Hypothalamus (tissue), 51 donors: ENCODE data around the gene IZUMO2.
A peak's percentile ranks its signal among the peaks of the same experiment; 100 is the strongest.

Experiments
- DNase-seq, 51 donors: peaks; one replicate each; lab custom pipeline; 2025; lab: John Stamatoyannopoulos, UW

IZUMO2 gene

DNA sequence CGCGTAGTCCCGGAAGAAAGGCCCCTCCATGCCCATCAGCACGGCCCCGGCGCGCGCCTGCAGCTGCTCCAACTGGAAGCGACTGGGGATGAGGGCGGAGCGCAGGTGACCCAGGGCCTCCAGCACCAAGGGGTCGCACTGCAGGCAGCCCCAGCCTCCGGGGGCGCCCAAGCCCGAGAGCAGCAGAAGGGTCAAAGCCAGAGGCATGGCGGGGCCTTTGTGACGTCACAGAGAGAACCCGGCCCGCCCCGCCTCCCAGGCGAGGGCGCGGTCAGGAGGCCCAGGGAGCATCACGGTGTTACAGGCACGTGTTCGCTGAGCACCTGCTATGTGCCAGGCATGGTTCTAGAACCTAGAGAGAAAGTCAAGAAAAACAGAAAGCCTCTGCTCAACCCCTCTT, at the start of gene IZUMO2:
Gene IZUMO2 (minus strand): TSS at position 294 of the 400 bp plus-strand sequence. CDS start 87 bp downstream, at position 207.
- no peak for DNase-seq

DNA sequence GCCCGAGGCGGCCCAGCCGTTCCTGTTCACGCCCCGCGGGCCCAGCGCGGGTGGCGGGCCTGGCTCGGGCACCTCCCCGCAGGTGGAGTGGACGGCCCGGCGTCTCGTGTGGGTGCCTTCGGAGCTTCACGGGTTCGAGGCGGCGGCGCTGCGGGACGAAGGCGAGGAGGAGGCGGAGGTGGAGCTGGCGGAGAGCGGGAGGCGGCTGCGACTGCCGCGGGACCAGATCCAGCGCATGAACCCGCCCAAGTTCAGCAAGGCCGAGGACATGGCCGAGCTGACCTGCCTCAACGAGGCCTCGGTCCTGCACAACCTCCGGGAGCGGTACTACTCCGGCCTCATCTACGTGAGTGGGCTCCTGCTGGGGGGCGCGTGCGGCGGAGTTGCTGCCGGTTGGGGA, 47.3 kb upstream of the IZUMO2 start:
- DNase-seq: no peak

DNA sequence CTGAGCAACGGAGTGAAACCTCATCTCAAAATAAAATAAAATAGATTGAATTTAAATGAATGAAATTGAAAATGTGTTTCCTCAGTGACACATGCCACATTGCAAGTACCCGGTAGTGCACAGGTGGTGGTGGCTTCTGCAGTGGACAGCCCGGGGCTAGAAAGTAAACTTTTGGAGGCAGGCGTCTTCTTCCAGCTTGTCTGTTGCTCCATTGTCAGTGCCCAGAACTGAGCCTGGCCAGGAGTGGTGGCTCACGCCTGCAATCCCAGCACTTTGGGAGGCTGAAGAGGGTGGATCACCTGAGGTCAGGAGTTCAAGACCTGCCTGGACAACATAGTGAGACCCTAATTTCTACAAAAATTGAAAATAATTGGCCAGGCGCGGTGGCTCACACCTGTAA, 46.0 kb upstream of the IZUMO2 start:
- DNase-seq: no peak

DNA sequence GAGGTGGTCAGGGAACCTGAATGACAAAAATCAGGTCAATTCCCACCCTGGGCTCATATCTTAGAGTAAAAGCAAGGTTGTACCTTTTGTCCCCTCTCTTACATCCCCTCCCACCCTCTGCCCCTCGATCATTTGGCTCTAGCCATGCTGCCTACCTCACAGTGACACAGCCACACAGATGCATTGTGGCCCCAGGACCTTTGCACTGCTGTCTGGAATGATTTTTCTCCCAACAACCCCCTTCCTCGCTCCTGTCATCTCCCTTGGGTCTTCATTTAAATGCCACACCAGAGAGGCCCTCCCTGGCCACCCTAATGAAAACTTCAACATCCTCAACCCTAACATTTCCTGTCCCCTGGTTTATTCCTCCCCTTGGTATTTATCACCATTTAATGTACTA, 44.6 kb upstream of the IZUMO2 start:
- DNase-seq: no peak

DNA sequence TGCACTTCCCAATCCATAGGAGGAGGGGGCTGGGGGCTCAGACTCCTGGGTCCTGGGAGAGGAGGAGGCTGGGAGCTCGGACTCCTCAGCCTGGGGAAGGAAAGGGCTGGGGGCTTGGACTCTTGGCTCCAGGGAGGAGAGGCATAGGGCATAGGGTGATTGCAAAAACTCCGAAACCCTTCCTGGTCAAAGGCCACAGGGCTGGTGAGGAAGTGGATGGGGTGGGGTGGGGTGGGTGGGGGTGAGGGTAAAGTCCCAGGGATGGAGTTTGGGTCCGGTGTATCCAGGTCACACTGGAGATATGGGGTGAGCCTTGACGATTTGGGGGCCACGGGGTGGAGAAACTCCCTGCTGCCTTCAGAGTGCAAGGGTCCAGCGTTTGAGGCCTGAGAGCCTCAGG, 43.1 kb upstream of the IZUMO2 start:
- no peak for DNase-seq

DNA sequence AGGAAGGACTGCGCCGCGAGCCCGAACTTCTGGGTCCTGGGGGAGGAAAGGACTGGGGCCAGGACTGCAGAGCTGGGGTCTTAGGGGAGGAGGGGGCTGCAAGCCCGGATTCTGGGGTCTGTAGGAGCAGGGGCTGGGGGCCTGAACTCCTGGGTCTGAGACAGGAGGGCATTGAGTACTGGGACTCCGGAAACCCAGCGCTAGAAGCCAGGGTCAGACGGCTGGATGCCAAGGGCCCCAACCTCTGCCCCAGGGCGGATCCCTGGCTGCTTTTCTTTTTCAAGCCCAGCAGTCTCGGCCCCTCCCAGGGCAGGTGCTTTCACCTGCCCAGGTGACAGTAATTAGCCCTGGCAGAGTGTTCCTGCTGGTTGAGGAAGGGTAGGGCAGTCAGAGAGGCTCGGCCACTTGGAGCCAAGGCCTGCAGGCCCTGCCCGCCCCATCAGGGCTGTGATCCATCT, 42.6 kb upstream of the IZUMO2 start:
- no peak for DNase-seq

DNA sequence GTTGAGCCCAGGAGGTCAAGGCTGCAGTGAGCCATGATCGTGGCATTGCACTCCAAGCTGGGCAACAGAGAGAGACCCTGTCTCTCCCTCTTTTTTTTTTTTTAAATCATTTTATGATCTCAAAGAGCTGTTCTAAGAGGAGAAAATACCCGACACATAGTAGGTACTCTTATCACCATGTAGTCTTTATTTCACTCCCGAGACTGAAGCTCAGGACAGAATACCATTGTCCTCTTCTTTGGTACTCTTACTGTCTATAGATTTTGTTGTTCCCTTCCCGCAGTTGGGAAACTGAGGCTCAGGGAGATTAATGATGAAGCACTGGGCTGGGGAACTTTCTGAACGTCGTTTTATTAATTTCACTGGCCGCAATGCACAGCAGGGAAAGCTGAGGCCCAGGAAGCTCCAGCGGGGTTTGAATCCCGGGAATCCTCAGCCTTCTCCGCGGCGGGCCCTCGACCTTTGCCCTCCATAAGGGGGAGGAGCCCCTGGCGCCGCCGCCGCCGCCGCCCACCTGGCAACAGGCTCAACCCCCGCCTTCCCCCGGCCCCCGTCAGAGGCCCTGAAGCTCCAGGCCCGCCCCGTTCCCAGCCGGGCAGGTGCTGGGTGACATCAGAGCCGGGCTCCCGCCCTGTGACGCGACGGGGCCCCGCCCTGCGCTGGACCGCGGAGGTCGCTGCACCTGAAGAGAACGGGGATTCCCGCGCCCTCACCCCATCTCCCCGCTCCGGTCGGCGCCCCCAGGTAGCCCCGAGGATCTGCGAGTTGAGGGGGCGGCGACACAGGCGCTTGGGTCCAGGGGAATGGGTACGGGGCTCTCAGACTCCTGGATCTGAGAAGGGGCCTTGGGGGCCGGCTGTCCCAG, 42.0 kb upstream of the IZUMO2 start:
- peak in 23 of 51 donors; percentile 3 to 63 (median 24) for DNase-seq

DNA sequence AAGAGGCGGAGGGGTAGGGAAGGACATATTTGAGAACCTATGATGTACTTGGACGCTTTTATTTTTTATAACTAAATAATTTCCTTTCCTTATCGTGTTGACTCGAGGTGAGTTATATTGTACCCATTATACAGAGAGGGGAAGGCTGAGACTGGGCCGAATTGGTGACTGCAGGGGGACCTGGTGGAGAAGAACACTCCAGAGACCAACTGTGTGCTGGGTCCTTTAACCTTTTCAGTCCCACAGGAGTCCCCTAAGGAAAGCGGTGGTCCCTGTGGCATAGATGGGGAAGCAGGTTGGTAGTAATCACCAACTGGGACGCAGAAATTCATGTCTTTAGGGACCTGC, 41.0 kb upstream of the IZUMO2 start:
- no peak for DNase-seq

DNA sequence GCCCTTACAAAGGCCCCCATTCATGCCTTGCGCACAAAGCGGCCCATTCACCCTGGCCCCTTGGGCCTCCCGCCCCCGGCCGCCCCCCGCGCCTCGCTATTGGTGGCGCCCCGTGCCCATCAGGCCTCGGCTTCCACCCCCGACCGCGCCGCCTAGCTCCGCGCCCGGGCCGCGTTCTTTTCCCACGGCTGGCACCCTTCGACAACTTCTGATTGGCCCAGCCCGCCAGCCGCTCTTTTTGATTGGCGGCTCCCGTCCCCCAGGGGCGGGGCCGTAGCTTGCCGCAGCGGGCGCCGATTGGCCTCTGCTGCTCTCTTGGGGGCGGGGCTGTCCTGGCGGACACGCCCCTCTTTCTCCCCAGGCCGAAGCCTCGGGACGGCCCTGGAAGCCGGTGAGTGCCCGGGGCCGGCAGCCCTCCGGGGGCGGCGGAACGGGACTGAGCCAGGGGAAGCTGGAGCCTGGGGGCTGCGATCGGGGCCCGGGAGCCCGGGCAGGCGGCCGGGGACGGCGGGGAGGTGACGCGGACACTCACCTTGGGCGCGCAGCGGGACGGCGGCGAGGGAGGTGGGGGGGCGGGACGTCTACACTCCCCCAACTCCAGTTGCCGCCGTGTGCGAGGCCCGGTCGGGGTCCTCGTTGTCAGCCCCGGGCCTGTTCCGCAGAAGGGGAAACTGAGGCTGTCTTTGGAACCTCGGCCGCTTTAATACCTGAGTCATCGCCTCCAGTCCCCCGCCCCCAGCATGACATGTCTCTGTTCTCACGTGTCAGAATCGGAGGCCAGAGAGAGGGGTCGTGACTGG, 40.4 kb upstream of the IZUMO2 start, which contains the start of gene MYH14:
Gene MYH14 (plus strand): TSS at position 342 of the 800 bp plus-strand sequence. CDS start 6,744 bp downstream, outside the sequence.
- peak; percentile 55 to 99 (median 95) for DNase-seq

DNA sequence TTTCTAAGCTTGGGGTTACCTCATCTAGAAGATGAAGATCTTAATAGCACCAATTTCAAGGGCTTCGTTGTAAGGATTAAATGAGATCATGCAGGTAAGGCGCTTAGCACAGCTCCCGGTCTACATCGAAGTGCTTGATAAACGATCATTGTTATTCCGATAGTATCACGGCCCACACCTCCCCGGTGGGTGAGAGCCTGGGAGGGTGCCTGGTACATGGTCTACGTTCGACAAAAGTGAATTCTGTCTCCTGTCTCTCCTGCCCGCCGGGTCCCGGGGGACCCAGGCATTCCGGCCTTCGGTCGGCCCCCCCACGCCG, 39.8 kb upstream of the IZUMO2 start:
- no peak for DNase-seq

DNA sequence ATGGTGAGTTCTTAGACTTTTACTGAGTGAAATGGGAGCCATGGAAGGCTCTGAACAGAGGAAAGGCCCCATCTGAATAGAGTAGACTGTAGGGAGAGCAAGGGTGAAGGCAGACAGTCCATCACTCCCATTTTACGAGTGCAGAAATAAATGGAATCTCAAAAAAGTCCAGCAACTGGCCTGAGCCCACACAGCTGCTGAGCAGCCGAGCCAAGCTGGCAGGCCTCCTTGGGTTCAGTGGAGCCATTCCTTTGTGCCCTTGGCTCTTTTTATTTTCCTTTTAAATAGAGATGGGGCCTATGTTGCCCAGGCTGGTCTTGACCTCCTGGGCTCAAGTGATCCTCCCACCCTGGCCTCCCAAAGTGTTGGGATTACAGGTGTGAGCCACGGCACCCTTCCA, 39.3 kb upstream of the IZUMO2 start:
- peak in 5 of 51 donors; percentile 7 to 28 (median 9) for DNase-seq

DNA sequence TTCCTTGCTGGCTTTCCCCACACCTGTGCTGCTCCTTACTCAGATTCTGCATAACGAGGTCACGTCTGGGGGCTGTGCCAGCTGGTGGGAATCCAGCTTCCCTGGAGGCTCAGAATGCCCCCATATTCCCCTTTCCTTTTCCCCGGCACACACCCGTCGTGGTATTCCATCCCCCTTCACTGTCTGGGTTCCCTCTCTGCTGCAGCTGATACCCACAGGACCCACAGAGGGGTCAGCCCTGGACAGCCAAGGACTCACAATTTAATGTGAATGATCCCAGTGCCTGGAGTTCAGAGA, 36.1 kb upstream of the IZUMO2 start:
- DNase-seq: peak in 1 of 51 donors; percentile 1

DNA sequence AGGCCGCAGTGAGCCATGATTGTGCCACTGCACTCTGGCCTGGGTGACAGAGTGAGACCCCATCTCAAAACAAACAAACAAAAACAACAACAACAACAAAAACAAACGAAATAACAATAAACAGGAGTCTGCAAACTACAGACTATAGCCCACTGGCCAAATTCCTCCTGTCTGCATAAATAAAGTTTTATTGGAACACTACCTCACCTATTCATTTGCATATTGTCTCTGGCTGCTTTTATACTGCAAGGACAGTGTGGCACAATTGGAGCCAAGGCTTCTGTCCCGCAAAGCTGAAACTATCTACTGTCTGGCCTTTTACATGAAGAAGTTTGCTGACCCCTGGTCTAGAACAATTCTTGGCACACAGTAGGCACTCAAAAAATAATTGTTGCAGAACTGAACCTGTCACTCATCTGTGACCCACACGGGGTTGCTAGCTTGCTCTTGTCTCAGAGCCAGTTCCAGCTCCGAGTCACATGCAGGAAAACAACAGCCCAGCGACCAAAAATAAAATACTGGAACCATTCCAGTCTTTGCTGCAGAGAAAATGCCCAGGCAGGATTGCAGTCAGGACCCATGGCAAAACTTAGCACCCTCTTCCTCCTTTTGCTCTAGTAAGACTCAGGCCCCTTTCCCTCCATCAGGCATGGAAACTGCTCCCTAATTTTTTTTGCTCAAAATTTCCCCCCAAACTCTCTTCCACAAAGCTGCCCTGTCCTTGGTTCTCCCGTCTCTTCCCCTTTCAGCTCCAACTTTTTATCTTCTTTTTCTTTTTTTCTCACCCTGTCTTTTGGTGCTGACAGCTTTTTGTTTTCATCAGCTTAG, 35.6 kb upstream of the IZUMO2 start:
- peak in 7 of 51 donors; percentile 3 to 24 (median 7) for DNase-seq

DNA sequence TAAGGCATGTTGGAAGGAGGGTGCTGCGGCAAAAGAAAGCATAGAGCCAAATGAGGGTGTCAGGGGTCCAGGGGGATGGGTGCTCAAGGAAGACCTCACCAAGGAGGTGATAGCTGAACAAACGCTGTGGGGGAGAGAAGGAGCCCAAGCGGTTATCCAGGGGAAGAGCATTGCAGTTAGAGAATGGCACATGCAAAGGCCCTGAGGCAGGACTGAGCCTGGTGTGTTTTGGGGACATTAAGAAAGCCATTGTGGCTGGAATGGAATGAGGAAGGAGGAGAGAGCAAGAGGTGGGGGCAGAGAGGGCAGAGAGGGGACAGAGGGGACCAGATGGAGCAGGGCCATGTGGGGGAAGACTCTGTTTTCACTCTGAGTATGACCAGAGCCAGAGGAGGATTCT, 34.3 kb upstream of the IZUMO2 start:
- no peak for DNase-seq

DNA sequence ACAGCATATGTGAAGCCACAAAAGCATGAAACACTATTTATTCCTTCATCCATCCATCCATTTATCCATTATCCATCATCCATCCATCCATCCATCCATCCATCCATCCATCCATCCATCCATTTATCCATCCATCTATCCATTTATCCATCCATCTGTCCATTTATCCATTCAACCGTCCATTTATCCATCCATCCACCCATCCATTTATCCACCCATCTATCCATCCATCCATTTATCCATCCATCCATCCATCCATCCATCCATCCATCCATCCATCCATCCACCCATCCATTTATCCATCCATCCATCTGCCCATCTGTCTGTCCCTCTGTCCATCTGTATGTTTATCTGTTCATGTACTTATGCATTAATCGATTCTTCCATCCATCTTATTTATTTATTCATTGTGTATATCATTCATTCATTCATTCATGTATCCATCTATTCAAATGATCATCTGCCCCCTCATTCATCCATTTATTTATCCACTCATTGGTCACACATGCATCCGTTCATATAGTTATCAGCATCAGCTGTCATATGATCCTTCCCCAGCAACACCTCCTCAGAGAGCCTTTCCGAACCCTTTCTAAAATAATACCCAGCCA, 33.3 kb upstream of the IZUMO2 start:
- no peak for DNase-seq

DNA sequence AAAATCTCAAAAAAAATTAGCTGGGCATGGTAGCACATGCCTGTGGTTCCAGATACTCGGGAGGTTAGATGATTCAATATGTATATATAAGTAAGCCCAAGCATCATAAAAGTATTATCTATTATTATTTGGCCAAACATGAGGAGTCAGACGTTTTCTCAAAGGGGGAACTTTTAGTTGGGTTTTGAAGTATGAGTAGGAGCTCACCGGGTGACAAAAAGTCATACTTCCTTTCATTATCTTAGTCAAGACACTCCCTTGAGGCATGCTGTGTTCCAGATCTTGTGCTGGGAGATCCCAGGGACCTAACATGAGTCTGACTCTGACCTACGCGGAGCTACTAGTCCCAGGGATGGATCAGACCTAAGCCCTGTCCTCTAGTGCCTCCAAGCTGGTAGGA, 32.1 kb upstream of the IZUMO2 start:
- DNase-seq: no peak

DNA sequence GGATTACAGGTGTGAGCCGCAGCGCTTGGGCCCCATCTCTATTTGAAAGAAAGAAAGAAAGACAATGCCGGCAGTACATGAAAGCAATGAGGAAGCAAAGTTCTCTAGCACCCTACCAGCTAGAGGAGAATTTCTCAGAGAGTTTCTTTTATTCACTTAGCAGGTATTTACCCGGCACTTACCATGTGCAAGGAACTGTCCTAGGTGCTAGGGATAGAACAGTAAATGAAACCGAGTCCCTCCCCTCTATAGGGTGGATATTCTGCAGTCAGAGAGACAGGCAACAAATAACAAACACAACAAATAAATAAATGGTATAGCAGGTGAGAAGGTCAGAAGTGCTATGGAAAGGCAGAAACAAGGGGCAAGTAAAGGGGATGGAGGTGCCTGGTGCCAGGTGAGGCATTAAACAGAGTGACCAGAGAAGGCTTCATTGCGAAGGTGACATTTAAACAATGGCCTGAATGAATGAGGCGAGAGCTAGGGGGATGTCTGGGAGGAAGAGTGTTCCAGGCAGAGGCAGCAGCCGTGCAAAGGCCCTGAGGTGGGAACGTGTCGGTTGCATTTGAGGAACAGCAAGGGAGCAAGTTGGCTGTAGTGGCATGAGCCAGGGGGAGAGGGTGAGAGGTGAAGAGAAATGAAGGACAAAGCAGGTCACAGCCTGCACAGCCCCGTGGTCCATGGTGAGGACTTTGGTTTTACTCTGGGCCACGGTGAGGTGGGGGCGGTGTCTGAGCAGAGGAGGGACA, 29.6 kb upstream of the IZUMO2 start:
- no peak for DNase-seq

DNA sequence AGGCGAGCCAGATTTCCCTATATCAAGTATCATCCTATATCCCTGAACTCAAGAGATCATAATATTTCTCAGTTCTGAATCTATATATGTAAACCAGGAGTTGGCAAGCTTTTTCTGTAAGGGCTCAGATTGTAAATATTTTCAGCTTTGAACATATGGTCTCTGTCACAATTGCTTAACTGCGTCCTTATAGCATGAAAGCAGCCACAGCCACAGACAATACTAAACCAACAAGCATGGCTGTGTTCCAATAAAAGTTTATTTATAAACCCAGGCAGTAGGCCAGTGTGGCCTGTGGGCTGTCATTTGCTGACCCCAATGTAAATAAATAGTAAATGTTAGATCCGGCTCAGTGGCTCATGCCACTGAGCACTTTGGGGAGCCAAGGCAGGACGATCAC, 28.1 kb upstream of the IZUMO2 start:
- DNase-seq: no peak

DNA sequence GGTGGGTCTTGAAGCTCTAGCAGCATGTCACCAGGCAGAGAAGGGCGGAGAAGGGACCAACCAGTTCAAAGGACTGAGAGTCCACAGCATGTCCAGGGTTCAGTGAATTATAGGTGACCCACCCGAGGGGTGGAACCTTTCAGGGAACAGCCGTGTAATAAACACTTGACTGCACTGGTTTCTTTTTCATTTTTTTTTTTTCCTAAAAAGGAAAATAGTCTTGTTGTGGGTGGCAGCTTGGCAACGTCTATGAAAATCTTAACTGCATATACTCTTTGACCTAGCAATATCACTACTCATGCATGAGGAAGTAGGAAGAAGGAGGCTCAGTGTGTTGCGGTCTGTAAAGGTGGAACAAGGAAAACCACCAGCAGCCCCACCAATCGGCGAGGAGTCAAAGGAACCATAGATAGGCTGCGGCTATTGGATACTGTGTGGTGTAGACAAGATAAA, 27.4 kb upstream of the IZUMO2 start:
- no peak for DNase-seq

DNA sequence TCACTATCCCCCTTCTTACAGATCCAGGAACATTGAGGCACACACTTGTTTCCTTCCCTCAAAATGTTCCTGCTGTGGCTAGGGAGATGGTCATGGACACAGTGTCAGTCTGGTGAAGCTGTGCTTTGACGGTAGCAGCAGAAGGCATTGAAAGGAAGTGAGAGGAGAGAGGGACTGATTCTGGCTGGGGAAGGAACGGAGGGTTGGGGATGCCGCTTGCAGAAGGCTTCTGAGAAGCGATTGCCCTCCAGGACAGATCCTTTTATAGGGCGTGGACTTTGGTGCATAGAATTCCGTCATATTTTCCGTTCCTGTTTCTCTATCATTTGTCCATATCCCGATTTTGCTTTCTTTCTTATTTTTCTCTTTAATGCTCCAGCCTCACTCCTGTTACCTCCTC, 26.2 kb upstream of the IZUMO2 start:
- DNase-seq: no peak
